HT-29 (cell line): ENCODE measurements around the gene LRRN2. TPM values are rescaled to one million over a fixed set of nuclear protein-coding genes. Genes with fewer than 3 reads are reported as not detected.
"Not testable (repeated sequence)": the region's sequence is repeated elsewhere in the genome, so short reads cannot be mapped to it uniquely, and the experiment has no call there.

Source experiments
- DNase-seq: peaks from one replicate; pipeline ENCODE4 v3.0.0-alpha.2; 2015; ENCODE audit warnings: low spot score
- total RNA-seq: library from RNA; depleted of rRNA; stranded (reverse); fragments of >200 nt; shearing (Covaris generic); gene quantifications from 2 replicates; pipeline ENCODE4 v1.2.3, GENCODE V29; 2014

LRRN2 gene
- total RNA-seq, 1 experiment from 2014 or later, result not detected

DNA sequence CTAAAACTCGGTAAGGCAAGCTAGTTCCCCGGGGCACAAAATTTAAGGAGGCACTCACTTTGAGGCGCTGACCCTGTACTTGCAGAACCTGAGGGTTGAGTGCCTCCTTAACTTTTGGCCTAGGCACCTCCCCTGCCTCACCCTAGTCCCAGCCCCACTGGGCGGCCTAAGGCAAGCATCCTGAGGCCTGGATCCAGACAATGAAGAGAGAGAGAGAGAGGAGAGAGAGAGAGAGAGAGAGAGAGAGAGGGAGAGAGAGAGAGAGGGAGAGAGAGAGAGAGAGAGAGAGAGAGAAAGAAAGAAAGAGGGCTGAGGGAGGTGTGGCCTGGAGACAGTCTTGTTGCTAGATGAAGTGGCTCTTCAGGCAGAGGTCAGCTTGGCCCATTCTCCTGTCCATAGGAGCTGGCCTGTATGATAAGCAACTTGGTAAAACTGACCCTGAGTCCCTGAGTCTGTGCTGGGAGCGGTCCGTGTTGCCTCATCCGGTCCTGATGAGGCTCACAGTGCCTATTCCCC is 7.4 kb upstream of the LRRN2 start:
- no peak for DNase-seq

DNA sequence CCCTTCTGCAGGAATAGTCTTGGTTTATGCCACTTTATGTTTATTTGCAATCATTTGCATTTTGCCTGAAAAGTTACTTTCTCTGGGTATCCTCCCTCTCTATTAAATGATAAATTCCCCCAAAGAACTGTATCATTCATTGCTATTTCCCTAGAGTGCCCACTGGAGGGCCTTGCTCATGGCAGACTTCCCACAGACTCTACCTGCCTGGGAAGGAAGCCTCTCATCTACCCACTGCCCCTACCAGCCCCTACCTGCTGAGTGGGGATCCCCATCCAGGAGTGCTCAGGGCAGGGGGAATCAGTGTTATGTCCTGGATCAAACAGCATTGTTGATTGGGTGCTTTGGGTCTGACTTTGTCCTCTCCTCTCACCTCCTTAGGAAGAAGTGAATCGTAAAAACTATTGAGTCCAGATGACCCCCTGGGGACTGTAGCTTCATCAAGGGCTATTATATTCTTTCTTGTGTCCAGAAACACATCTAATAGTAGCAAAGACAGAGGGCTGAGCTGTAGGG is 6.8 kb upstream of the LRRN2 start:
- no peak for DNase-seq

DNA sequence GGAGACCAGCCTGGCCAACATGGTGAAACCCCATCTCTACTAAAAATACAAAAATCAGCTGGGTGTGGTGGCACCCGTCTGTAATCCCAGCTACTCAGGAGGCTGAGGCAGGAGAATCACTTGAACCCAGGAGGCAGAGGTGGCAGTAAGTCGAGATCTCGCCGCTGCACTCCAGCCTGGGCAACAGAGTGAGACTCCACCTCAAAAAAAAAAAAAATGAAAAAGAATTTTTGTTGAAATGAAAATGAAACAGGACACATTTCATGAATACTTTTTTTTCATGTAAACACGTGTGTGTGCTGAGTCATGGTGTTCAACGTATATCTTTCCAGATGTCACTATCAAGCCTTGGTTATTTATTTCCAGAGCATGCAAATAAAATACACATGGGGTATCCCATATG is 5.8 kb upstream of the LRRN2 start:
- not testable (repeated sequence) for DNase-seq

DNA sequence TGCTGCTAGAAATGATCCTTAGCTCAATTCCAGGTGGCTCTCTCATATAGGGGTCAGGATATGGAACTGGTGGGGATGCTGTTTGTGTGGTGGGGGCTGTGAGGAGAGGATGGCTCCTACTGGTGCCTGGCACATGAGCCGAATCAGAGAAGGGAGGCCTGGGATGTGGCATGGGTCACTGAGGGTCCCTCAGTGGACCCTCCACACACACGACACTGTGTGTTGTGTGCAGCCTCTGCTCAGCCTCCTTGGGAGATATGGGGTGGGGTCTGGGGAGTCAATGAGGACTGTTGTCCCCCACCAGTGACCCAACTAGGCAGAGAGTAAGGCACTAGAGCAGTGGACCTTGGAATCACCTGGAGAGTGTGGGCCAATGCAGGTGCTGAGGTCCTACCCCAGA is 3.2 kb upstream of the LRRN2 start:
- DNase-seq, result no peak

GRCh38 chr1:204688007-204688406 is 2.5 kb upstream of the LRRN2 start:
- no peak for DNase-seq

DNA sequence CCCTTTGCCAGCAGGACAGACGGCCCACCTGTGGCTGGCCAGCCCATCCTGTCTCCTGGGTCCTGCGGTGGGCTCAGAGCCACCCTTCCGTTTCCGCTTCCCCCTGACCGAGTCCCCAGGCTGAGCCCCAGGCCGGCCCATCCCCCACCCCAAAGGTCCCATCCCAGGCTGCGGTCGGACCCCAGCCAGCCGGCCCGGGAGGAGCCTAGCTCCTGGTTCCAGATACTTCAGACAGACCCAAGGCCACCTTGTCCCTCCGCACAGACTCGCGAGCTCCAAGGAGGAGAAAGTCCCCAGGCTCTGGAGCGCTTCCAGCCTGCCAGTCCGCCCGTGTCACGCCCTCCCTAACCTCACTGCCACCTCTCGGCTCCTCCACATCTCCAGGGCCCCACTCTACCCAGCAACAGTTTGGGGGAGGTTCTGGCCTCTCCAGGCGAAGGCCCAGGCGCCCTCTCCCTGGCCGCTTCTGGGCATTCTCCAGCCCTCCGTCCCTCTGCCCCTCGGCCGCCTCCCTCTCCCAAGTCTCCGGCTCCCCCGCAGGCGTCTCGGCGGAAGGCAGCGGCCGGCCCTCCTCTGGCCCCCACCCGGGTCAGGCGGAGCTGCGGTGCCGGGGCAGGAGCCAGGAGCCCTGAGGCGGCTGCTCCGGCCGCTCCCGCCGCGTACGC is 835 bp downstream of the LRRN2 start:
- no peak for DNase-seq

GRCh38 chr1:204684206-204684570 is 1.4 kb downstream of the LRRN2 start:
- DNase-seq, result no peak

DNA sequence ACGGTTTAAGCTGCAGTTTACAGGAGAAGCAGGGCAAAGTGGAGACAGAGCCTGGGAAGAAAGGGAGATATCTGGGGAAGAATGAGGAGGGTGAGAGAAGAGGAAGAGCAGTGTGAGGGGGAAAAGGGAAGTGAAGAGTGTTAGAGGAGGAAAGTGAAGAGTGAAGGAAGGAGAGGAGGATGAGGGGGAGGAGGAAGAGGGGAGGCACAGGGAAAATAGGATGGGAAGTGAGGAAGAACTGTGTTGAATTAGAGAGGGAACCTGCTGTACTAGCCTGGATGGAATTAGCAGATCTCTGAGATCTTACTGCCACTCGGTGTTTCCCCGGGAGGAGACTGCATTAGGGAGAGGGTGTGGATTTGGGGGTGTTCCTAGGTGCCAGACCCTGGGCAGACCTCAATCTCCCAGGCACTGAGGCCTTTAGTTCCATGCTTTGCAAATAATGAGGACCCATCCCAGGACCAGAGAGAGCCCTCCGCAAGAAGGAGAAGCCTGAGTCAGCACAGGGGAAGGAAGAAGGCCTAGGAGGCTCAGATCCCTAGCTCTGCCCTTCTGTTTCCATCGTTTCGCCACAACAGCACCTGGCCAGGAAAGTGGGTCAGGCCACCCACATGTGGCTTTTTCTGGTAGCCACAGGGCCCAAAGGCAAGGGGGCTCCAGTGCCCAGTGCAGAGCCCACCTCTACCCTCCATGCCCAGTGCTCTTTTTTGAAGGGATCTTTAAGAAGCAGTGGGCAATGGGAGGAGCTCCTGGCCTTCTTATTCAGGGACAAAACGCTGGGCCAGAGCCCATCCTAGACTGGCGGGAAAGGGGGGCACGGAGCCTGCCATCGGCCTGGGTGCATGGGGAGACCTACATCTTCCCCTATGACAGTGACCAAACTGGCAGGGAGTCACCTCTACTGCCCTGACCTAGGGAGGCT is 2.0 kb downstream of the LRRN2 start:
- DNase-seq, result no peak

GRCh38 chr1:204680461-204680860 is 5.1 kb downstream of the LRRN2 start:
- no peak for DNase-seq

GRCh38 chr1:204680051-204680450 is 5.5 kb downstream of the LRRN2 start:
- DNase-seq, result no peak

GRCh38 chr1:204678721-204679475 is 6.6 kb downstream of the LRRN2 start:
- no peak for DNase-seq

GRCh38 chr1:204677864-204678263 is 7.7 kb downstream of the LRRN2 start:
- DNase-seq, result no peak

DNA sequence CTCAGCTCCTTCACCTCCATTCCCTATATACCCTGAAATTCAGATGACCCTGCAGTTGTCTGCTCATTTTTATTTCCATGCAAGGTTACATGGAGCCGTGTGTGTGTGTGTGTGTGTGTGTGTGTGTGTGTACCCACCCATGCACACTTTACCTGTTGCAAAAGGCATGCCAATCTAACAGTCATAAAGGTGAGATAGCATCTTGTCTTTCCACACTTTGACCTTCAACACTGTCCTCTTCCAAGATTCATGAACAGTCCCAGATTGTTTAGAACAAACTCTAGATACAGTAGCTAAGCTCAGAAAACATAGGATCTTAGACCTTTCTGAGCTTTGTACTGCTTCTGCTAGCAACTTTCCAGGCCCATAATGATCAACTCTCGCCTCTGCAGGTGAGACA is 9.5 kb downstream of the LRRN2 start:
- DNase-seq, result no peak

- no peak for DNase-seq
Observed at GRCh38 chr1:204673909-204674649, 11.5 kb downstream of the LRRN2 start.

DNA sequence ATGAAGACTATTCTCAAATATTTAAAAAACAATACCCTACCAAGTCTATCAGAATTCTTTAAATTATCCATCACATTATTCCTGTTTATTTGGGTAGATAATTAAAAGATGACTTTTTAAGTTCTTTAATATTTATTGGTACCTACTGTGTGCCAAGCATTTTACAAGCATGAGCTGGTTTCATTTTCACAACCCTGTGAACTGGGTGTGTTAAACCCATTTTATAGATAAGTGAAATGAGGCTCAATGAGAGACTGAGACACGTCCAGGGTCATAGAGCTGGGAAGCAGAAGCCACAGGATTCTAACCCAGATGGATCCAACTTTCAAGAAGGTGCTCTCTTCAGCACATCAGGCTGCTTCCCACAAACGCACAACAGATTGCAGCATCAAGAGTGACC is 12.3 kb downstream of the LRRN2 start:
- no peak for DNase-seq

DNA sequence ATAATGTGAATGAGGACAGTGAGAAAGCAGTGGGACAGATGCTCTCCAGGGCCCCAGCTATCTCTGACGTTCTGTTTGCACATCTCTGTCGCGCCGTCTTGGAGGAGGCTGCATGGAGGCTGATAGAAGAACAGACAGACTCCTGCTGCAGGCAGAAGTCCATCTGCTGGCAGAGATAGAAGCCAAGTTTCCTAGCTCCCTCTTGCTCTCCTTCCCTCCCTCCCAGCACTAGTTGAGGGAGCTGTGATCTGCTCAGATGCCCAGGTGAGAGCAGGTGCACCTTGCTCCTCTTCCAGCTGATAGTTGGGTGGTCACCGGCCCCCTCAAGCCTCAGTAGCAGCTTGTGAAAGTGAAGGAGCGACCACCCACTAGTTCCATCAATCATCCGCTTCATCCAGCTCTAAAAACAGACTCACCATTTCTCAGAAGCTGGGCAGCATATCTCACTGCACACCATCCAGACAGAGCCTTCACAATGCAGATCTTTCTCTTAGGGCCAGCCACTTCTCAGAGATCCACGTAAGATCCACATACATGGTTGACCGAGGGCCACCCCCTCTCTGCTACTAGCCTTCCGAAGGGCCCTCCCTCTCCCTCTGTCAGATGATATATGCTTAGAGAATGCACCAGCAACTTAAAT is 12.9 kb downstream of the LRRN2 start:
- DNase-seq, result no peak

DNA sequence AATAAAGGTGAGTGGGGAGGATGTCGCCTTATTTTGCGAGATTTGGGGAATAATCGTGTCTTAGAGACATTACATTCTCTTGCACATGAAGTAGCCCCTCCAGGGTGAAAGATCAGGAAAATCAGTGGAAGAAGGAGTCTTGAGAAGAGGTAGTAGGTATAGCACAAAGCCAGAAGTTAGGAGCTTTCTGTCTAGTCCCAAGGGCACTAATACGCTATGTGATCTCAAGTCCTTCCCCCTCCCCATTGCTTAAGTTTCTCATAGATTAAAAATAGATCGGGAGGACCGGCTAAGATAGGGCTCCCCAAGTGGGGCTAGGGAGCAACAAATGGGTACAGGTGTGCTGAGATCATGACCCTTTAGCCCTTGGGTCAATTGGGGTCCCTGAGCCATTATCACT is 13.5 kb downstream of the LRRN2 start:
- no peak for DNase-seq

DNA sequence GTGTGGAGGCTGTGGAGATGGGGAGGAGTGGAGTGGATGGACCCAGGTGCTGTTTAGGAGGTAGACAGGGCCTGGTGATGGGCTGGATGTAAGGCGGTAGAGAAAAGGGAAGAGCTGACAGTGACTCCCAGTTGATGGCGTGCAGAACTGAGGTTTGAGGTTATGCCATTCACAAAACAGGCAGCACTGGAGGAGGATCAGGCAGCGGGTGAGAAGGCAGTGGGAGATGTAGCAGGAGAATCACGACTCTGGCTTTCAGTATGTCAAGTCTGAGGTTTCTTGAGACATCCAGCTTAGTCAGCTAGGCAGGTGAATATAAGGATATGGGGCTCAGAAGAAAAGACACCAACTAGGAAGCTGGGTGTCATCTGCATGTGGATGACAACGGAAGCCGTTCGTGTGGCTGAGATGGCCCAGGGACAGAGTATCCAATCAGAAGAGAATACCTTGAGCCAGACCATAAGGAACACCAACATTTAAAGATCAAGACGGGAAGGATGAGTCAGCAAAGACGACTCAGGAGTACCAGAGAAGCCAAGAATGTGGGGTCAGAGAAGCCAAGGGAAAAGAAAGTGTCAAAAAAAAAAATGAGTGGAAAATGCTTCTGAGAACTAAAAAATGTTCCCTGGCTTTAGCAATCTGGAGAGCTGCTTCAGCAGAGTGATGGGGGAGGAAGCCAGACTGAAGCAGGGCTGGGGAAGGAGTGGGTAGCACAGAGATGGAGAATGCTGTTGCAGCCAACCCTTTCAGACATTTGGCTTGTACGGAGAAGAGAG is 15.2 kb downstream of the LRRN2 start:
- no peak for DNase-seq

DNA sequence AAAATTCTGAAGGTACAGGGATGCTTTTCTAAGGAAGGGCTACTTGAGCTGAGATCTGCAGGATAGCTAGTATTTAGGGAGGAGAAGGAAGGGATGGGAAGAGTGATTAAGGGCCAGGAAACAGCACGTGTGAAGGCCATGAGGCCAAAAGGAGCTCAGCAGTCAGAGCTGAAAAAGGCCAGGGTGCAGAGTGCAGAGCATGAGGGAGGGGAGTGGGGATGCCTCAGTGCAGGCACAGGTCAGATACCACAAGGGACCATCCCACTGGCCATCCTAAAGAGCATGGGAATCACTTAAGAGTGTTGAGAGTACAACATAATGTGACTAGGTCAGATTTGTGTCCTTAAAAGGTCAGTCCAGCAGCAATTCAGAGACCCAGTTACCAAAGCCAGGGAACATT is 16.0 kb downstream of the LRRN2 start:
- DNase-seq, result no peak

GRCh38 chr1:204664384-204664651 is 21.2 kb downstream of the LRRN2 start:
- DNase-seq, result no peak
